Measurements from ENCODE around the gene REC114. TPM values are rescaled to one million over a fixed set of nuclear protein-coding genes. Genes with fewer than 3 reads are reported as not detected.
"Not testable (repeated sequence)": the region's sequence is repeated elsewhere in the genome, so short reads cannot be mapped to it uniquely, and the experiment has no call there.

Gene REC114
- total RNA-seq, 2 experiments from 2014 or later: not detected

DNA sequence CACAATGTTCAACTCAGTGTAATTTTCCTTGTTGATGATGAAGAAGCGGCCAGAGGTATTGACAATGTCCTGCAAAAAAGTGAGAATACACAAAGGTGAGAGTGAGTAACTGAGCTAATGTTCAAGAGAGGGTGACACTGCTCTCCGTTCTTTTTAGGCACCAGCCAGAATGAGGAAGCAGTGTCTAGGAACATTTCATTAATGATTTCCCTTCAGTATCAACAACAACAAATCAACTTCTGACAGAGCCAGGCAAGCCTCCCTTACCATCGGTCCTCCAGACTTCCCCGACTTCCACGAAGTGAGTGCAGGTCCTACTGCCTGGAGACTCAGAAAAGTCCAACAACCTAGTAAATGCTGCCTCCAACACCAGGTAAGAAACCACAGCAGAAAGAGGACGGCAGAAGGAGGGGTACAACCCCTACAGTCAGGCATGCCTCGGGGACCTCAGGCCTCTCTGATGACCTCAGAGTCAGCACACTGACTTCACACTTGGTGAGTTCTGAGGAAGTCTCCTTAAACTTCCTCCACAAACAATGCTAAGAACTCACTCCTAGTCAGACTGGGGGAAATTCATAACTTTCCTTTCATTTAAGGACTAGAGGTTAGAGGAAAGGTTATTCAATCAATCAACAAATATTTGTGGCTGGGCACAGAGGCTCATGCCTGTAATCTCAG is 127.5 kb downstream of the REC114 start:
- CTCF ChIA-PET: no interaction called here

DNA sequence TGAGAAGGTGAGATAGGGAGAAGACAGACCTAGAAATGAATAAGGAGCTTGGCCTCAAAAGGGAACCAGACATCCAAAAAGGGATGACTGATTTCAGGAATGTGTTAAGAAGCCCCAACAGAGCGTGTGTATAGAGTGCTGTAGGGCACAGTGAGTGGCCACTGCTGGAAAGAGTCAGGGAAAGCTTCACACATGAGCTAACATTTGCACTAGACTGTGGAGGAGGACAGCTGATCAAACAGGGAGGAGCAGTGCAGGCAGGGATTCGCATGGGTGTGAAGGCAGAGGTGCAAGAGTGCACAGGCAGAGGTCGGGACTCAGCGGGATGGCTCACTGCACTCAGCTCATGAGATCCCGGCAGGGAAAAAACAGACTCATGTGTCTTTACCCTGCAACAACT is 128.4 kb downstream of the REC114 start:
- ChIA-PET POLR2A (interaction anchor here (0.6 kb wide), 1 partner anchor 864 kb away, joined by 5 read pairs; no protein-coding TSS in a partner anchor), CTCF (no interaction called here)

More for the DNA sequence above, 127.5 kb downstream of the REC114 start:
- POLR2A ChIA-PET: no interaction called here

DNA sequence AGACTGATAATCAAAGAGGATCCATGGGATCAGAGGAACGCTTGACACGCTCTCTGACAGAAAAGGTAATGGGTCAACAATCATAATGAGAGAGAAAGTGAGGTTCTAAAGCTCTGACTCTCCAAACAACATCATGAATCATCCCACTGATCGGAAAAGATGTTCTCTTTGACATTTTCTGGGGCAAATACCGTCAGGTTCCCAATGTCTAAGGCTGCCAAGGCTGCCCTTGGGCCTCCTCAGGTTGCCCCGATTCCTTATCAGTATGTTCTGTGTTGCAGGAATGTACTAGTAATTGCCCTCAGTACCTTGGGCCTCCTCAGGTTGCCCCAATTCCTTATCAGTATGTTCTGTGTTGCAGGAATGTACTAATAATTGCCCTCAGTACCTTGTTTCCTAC is 129.3 kb downstream of the REC114 start:
- CTCF ChIA-PET: no interaction called here

DNA sequence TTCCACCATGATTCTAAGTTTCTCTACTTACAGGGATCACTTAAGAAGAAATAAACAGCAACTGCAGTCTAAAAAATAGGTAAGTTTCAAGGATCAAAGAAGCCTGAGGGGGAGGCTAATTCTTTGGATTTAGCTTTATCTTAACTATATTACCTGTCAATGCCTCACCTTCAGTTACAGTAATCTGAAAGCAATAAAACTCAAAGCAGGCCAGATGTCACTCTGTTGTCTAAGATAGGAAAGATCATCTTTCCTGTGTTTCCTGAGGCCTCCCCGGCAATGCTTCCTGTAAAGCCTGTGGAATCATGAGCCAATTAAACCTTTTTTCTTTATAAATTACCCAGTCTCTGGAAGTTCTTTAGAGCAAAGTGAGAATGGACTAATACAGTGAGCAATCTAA is 130.1 kb downstream of the REC114 start:
- ChIA-PET POLR2A (no interaction called here), CTCF (no interaction called here)

More for the DNA sequence above, 129.3 kb downstream of the REC114 start:
- POLR2A ChIA-PET: no interaction called here

DNA sequence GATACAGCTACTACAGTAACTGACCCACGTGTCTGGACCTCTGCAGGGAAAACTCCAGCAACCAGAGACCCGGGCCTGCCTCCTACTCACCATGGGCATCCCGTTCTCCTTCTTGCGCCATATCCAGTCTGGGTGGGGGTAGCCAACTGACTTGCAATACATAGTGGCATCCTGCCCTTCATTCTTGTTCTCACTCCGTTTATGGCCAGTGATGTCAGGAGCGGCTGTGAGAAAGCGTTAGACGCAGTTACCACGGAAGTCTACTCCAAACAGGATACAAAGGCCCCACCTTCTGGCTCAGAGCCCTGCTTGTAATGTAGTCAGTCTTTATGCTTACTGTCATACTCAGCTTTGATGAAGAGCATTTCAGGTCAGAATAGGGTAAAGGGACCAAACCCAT is 130.6 kb downstream of the REC114 start:
- ChIA-PET POLR2A (no interaction called here), CTCF (no interaction called here)

DNA sequence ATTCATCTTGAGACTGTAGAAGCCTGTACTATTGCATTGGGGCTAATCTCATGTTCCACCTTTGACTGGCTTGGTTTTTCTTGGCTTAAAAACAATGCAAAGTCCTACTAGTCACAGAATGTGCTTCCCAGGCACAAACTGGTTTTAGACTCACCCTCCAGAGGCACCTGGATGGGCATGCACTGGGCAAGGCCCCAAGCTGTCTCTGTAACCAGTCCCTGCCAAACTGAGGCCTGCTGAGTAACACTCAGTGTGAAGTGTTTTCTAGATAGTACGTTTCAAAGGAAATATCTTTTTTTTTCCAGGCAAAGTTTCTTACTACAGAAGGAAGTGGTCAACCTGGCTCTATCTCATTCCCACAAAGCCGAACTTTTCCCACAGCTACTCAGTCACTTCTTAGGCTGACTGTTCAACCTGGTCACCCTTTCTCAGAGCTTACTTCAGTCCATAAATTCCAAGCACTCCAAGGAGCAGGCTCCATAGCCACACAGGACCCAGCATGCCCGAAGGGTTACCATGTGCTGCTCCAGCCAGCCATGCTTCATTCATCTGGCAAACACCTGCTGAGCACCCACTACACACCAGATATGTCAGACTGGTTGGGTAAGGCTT is 132.8 kb downstream of the REC114 start:
- ChIA-PET POLR2A (no interaction called here), CTCF (interaction anchor here (0.9 kb wide), 1 partner anchor 61 kb away, joined by 3 read pairs; no protein-coding TSS in a partner anchor)

DNA sequence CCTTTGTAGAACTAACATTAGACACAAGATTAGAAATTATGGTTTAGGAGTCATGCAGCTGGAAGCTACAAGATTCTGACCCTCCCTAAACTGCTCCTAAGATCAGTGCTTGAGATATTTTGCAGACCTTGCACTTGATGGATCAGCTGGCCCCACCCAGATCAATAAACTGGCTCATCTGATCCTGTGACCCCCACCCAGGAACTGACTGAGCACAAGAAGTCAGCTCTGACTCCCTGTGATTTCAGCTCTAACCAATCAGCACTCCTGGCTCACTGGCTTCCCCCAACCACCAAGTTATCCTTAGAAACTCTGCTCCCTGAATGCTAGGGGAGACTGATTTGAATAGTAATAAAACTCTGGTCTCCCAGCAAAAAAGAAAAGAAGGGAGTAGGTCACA is 134.6 kb downstream of the REC114 start:
- CTCF ChIA-PET, POLR2A ChIA-PET: not testable (repeated sequence)

DNA sequence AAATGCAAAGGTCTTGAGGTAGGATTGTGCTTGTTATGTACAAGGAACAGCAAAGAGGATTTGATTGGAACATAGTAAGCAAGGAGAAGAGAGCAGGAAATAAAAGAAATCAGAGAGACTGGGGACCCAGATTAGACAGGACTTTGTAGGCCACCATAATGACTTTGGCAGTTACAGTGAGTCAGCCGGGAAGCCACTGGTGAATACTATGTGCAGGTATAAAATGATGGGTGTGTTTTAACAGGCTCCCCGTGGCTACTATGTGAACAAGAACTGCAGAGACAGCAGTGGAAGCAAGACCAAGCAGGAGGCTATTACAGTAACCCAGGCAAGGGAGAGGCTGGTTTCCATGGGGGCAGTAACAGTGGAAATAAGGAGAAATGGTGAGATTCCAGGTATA is 135.1 kb downstream of the REC114 start:
- ChIA-PET POLR2A (no interaction called here), CTCF (no interaction called here)

DNA sequence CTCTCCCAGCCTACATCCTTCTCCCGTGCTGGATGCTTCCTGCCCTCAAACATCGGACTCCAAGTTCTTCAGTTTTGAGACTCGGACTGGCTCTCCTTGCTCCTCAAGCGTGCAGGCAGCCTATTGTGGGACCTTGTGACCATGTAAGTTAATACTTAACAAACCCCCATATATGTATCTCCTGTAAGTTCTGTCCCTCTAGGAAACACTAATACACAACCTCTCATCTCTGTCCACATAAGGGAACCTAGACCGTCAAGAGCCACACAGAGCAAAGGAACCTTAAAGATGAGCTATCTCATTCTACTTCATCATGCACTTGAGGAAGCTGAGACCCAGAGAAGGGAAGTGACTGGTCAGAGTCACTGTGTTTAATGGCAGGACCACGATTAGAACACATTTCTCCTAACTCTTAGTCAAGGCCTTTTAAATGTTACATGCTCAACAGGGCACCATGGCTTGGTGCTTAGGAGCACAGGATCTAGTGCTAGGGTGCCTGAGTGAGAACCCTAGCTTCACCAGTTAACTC is 140.0 kb downstream of the REC114 start:
- CTCF ChIA-PET: no interaction called here
- POLR2A ChIA-PET: no interaction called here

DNA sequence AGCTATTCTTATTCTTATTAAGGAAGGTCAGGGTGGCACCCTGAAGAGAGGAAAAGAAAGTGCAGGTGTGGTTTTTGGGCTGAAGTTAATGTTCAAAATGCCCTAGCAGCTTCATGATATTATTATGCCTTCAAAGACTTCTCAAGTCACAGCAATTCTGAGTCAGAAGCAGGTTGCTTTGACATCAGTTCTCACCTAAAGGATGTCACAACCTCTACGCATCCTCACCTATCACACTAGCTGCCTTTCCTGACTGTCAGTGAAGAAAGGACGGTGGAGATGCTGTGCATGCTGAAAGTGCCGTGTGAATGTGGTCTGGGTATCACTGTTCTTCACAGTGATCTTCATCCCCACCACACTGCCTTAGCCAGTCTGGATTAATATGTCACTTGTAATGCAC is 140.6 kb downstream of the REC114 start:
- ChIA-PET CTCF (no interaction called here), POLR2A (no interaction called here)

DNA sequence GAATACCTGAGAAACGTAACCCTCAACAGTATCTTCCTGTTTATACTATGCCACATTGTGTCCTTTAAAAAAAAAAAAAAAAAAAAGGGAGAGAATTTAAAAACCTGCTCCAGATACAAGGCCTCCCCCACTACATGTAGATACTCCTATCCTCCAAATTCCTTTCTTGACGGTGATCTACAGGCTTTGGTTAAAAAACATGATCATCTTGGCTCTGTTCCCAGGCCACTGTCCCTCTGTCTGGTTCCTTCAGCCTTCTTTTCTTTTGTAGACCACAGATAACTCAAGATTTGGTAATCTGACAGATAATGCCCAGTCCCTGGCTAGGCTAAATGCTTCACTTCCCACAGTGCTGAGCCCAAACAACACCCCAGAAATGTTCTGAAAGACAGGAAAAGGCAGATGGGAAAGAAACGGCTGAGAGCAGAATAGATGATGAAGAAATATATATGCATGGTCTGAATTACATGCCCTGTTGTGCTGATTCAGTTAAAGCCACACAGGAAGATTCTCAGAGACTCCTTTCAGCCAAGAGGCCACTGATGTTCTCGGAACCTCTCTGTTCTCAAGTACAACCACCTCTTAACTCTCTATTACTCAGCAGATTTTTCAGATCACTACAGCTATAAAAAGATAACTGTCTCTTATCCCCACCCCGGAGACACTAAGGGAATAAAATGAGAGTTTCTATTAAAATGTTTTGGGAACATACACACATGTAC is 141.9 kb downstream of the REC114 start:
- CTCF ChIA-PET: no interaction called here

DNA sequence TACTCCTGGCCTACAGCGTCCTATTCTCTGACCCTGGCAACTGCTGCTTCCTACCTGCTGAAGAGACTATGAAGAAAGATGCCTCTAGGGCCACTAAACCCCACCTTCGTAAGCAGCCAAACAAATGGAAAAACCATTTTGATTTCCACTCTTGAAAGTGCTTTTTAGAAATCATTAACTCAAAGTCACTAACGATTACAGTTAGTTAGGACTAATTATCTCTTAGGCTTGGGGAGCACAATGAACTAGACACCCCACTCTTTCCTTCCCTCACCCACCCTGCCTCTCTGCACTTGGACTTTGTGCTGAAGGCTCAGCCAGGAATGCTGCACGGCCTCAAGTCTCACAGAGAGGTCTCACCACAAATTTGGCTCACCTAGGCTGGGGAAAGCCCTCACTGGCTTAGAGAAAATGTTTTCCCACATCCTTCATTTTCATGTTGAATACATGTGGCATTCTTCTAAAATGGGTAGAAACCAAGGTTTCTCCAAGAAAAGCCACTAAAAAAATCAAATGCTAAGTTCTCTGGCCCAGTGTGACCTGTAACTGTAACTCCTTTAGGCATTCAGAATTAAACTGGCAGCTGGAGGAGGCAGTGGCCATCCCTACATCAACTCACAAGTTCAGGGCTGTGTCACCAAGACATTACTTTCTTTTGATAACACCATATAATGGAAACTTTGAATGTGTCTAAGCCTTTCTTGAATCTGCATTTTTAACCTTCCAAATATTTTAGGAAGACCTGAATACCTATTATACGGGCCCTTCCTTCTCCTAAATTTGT is 143.1 kb downstream of the REC114 start:
- CTCF ChIA-PET: no interaction called here

More for the DNA sequence above, 141.9 kb downstream of the REC114 start:
- POLR2A ChIA-PET: no interaction called here

DNA sequence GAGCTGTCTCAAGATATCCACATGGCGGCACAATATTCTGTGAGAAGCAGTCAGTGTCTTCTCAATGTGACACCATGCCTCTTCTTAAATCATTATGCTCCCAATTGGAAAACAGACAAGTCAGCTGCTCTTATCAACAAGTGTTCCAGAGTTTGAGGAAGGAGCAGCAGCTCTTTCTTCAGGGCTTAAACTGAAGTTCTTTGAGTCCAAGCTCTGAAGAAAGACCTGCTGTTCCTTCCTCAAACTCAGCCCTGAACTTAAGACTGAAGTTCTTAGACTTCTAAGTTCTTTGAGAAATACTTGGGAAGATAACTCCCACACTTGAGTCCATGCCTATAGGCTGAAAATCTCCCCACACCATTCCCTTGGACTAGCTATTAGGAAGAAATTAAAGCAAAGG is 146.8 kb downstream of the REC114 start:
- ChIA-PET POLR2A (no interaction called here), CTCF (interaction anchor here (1.7 kb wide), 1 partner anchor 47 kb away, joined by 6 read pairs; no protein-coding TSS in a partner anchor)

More for the DNA sequence above, 143.1 kb downstream of the REC114 start:
- POLR2A ChIA-PET: interaction anchor here (0.7 kb wide), 1 partner anchor 19 kb away, joined by 4 read pairs; no protein-coding TSS in a partner anchor

DNA sequence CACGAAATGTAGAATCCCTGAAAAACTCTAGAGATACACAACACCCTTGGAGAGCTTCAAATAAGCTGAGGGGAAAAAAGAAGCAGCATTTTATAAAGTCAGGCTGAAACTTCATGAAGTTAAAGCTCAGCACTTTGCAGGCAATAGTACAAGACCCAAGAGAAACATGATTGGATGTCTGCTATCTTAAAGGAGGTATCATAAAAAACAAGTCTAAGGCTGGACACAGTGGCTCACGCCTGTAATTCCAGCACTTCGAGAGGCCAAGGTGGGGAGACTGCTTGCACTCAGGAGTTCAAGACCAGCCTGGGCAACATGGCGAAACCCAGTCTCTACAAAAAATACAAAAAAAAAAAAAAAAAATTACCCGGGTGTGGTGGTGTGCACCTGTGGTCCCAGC is 147.3 kb downstream of the REC114 start:
- ChIA-PET POLR2A (interaction anchor here (0.7 kb wide), 1 partner anchor 284 kb away, joined by 7 read pairs; no protein-coding TSS in a partner anchor), CTCF (interaction anchor here (1.7 kb wide), 1 partner anchor 46 kb away, joined by 6 read pairs; no protein-coding TSS in a partner anchor)

DNA sequence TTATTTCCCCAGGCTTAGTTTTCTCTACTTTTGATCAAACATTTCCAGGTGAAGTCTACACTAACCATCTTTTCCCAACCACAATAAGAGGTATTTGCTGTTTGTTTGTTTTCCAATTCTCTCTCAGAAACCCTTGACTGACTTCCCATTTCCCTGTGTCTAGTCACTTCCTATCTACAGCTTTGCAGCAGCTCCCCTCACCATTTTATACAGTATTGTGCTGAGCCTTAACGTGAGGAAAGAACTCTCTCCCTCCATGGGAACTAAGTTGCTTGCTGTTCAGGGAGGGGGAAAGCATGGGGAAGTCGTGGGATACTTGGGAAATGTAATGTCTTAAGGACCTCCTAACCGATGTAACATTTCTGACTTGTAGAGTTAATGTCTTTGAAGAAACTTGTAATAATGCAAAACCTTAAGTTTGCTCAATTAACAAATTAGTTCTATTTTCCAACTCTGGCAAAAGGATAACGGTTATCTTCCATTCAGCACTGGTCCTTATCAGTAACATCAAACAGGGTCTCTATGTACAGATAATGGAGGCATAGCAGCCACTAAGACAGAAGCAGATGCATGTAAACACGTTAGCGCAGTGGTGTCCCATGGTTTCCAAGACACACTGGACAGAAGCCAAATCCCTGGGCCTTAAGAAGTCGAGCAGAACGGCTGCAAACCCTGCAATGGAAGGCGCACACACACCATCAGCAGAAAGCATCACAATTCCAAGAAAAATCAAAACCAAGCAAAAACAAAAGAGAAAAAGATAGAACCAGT is 150.5 kb downstream of the REC114 start:
- CTCF ChIA-PET: interaction anchor here (0.5 kb wide), 1 partner anchor 436 kb away, joined by 4 read pairs; no protein-coding TSS in a partner anchor

DNA sequence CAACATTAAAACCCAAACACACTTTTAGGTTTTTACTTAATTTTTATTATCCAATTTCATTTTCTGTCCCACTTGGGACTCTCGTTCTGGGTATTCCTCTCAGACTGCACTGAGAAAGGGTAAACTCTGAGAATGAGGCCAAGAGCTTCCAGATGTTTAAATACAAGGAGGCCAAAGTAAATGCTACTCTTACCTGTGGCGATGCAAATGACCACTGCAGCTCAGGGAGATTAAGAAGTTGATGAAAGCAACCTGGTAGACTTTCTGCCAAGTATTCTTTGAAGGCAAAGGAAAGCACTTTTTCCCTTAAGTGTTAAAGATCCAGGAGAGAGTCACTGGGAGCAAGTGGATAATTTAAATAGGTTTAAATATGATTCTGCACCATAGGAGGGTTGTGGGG is 151.1 kb downstream of the REC114 start:
- ChIA-PET CTCF (no interaction called here), POLR2A (no interaction called here)

More for the DNA sequence above, 150.5 kb downstream of the REC114 start:
- POLR2A ChIA-PET: no interaction called here

DNA sequence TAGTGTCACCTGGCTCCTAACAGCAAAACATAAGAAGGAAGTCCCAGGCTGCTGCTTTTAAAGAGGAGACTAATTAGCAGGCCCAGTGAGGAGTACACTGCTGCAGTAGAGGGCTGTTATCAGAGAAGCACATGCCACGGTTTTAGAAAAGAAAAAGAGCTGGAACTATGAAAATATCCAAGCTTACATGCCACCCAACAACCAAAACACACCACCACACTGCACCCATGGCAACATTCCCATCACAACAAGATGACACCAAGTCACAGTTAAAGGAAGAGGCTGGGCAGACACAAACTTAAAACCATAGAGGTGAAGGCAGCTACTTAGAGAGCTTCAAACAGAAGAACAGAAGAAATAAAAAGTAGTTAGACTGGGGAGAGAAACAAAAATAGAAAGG is 153.2 kb downstream of the REC114 start:
- POLR2A ChIA-PET: no interaction called here
- CTCF ChIA-PET: interaction anchor here (1.4 kb wide), 1 partner anchor 35 kb away, joined by 3 read pairs; no protein-coding TSS in a partner anchor

DNA sequence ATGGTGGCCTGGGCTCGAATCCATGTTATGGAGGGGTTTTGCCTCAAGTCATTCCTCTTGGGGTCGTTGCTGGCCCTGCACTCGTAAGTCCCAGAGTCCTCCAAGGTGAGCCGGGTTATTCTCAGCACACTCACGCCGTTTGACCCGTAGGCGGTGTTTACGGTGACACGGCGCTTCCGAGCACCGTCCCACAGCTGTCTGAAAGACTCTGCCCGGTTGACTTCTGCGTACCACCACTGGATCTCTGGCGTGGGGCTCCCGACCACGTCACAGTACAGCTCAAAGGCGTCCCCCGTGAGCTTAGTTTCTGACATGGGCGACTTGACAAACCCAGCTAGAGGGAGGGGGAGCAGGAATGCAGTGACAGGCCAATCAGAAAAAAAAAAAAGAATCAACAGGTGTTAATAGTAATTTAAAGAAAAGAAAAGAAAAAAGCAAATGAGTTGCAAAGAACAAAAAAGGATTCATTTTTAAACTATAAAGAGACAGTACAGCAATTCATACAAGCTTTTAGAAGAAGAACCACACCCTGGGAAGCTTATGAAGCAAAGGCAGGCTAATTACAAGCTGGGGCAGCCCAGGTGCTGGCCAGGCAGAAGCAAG is 154.2 kb downstream of the REC114 start:
- POLR2A ChIA-PET: no interaction called here

More for the DNA sequence above, 154.2 kb downstream of the REC114 start:
- CTCF ChIA-PET: no interaction called here
